Ishikawa (cell line): ENCODE data around the gene SPATA32.

Experiments
- EP300 ChIP-seq: IDR thresholded peaks from 2 replicates; pipeline ENCODE4 v1.6.1; 2012; ENCODE audit warnings: borderline replicate concordance
- FOXM1 ChIP-seq: IDR thresholded peaks from 2 replicates; pipeline ENCODE4 v1.6.1; 2012; ENCODE audit warnings: low read depth, borderline replicate concordance
- MAX ChIP-seq: IDR thresholded peaks from 2 replicates; pipeline ENCODE4 v1.6.1; 2012
- NFIC ChIP-seq: IDR thresholded peaks from 2 replicates; pipeline ENCODE4 v1.6.1; 2012
- RAD21 ChIP-seq: IDR thresholded peaks from 2 replicates; pipeline ENCODE4 v1.6.1; 2012; ENCODE audit warnings: low read depth
- REST ChIP-seq: IDR thresholded peaks from 2 replicates; pipeline ENCODE4 v1.6.1; 2012; ENCODE audit warnings: low read depth, mild to moderate bottlenecking
- TAF1 ChIP-seq: IDR thresholded peaks from 2 replicates; pipeline ENCODE4 v1.6.1; 2012; ENCODE audit warnings: low read depth, mild to moderate bottlenecking
- TCF12 ChIP-seq: IDR thresholded peaks from 2 replicates; pipeline ENCODE4 v1.6.1; 2012; ENCODE audit warnings: low read depth
- TEAD4 ChIP-seq: IDR thresholded peaks from 2 replicates; pipeline ENCODE4 v1.6.1; 2012

GRCh38 chr17:45287526-45288500, 25.9 kb upstream of the SPATA32 start:
- TF ChIP-seq EP300 (no peak), FOXM1 (no peak), RAD21 (no peak), REST (no peak), NFIC (no peak), MAX (no peak), TEAD4 (no peak), TCF12 (no peak), TAF1 (no peak)
